HG03565 (cell line): ENCODE data around the gene ENHO.
"Not testable (repeated sequence)": the region's sequence is repeated elsewhere in the genome, so short reads cannot be mapped to it uniquely, and the experiment has no call there.

ENCODE experiments used
- ATAC-seq: cut with Tn5 transposase; IDR thresholded peaks from one replicate; pipeline ENCODE4 v1.9.1; 2021; ENCODE audit warnings: mild to moderate bottlenecking, moderate library complexity; ENCODE audit not compliant: unreplicated experiment

Gene ENHO

DNA sequence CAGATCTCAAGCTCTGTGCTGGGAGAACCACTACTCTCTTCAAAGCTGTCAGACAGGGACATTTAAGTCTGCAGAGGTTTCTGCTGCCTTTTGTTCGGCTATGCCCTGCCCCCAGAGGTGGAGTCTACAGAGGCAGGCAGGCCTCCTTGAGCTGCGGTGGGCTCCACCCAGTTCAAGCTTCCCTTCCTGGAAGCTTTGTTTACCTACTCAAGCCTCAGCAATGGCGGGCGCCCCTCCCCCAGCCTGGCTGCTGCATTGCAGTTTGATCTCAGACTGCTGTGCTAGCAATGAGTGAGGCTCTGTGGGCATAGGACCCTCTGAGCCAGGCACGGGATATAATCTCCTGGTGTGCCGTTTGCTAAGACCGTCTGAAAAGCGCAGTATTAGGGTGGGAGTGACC is 9.3 kb upstream of the ENHO start:
- ATAC-seq = not testable (repeated sequence)

DNA sequence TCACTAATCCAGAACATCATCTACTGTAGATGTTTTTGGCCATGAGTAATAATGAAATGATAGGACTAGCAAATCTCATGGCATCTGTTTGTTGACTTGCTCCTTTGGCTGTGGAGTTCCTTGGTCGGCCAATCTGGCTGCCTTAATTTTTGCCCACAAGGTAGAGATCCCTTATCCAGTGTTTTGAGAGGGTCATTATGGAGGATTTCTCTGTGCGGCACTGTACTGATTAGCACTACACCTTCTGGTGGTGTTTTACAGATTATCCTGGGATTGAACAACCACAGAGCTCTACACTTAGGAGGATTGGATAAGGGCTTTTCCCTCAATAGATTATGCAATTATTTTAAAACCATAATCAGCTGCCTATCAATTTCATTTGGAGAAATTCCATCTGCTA is 3.2 kb upstream of the ENHO start:
- no peak for ATAC-seq

DNA sequence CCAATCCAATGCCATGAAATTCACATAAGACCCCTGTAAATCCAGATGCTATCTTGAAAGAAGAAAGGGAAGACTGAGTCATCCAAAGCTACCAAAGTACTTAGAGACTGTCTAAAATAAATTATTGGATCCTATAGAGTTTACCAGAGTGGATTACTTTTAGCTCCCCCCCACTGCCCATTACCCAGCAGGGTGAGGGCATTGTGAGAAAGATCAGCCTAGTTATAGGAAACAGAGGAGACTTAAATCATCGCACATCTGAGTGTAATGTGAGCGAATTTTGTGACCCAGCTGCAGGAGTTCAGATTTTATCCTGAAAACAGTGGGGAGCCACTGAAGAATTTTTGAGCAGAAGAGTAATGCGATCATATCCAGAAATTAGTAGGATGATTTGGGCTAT is 1.6 kb upstream of the ENHO start:
- ATAC-seq = no peak

DNA sequence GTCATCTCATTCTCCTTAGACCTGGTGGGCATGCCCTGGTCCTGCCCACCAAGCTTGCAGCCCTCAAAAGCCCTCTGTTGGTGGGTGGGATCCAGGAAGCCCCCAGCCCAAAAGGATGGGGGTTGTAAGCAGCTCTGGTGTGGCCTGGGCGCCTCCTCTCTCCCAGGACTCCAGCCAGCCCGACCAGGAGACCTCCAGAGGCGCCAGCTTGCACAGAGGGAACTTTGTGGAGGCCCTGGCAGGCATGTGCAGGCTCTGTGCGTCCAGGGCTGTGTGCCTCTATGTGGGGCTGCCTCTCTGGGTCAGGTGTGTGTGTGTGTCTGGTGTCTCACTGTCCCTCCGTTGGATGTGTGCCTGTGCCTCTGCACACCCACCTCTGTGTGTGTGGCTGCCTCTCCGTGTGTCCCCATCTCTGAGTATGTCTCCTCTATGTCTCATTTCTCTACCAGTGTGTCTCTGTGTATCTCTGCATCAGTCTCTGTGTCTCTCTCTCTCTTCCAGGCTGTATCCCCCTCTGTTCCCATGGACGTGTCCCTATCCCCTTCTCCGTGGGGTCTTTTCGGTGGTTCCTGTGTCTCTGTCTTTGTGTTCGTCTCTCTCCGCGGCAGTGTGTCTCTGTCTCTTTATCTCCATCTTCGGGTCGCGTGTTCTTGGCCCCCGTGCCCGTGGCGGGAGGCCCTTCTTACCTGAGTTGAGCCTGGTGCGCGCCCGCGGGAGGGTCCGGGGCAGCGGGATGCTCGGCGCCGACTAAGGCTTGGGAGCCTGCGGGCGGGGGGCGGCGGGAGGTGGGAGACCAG is 501 bp downstream of the ENHO start:
- ATAC-seq = no peak

DNA sequence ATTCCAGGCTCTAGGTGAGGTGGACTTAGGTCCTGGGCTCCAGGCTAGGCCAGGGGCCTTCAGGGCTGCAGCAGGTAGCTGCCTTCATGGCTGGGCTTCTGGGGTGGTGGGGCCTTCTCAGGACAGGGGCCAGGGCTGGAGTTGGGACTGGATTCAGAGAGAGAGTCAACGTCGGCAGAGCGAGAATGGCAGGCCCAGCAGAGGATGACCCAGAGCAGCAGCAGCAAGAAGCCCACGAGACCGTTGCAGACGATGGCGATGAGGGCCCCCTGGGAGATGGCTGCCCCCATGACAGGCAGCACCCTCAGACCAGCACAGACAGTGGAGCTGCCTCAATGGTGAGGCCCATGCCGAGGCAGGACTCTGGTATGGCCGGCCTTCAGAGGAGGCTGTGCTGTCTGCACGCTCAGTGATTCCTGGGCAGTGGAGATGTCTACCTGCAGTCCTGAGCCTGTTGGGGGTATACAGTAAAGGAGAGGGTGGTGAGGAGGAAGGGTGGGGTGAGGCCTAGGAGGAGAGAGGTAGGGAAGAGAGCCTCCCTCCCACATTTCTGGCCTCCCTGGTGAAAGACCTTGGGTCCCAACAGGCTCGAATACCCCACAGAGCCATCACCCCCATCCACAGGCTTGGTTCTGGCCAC is 1.3 kb downstream of the ENHO start:
- ATAC-seq = no peak

DNA sequence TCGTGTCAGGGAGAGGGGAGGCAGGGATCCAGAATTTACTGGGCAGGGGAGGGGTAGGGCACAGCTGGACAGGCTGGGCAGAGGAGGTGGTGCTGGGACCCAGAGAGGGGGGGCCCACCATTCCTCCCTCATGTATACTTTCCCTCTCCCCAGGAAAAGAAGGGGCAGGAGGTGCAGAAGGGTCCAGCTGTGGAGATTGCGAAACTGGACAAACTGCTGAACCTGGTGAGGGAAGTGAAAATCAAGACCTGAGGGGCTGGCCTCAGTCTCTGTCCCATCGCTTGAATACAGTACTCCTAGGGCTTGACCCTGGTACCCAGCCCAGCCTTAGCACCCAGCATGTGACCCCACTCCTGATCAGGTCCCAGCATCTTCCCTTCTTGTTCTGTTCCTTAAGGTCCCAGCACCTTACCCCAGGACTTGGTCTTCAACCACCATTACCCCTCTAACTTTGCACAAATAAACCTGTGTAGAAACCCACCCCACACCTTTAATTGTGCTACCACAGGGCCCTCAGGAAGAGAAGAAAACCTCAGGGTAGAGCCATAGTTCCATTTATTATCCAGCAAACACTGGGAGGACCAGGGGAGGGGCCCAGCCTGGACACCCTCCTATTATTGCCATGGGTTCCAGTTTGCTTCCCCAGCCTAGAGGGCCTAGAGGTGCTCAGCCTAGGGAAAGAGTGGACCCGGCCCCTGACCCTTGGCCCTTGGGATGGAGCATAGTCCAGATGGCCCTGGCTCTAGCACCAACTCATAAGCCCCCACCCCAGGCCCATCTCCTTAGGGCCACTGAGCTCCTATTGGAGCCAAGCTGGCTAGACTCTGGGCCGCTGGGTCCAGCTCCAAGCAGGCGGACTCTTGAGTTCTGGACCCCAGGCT is 2.0 kb downstream of the ENHO start:
- ATAC-seq = no peak

DNA sequence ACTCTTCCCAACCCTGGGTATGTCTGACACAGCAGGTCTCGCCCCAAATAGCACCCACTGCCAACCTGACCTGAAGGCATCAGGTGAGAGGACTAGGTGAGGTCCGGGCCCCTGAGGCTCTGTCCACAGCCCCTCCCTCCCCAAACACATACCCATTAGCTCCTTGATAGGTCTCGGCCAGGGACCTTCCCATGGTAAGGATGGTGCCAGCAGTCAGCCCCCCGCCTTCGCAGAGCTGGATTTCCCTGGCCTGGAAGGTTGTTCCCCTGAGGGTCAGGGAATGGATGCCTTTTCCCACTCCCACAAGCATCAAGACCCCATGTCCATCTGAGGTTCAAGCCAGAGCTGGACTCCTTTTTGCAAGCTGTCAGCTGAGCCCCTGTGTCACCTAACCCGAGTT is 2.7 kb downstream of the ENHO start:
- ATAC-seq = no peak

DNA sequence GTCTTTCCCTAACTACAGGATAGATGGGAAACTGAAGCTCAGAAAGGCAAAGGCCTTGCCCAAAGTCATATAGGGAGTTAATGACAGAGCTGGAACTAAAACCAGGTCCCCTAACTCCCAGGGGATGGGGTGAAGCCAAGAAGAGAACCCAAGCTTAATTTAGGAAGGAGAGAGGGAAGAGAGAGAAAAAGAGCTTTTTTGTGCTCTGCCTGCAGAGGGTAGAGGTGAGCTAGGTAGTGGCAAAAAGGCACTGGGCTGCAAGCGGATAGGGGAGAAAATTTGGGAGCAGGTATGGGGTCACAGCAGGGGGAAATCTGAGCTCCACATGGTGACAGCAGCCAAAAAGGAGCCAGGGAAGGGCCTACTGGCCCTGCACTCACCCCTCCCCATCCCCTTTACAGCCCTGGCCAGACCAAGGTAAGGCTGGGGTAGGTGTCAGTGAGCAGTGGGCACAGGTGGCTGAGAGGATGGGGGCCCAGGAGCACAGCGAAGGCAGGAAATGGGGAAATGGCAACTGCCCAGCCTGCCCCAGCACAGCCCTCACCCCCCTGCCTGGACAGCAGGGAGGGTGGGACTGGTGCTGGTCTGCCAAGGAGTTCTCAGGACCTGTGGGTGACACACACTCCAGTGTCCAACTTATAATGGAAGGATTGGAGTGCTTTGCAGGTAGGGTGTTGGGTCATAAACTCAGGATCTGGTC is 3.3 kb downstream of the ENHO start:
- ATAC-seq = no peak

DNA sequence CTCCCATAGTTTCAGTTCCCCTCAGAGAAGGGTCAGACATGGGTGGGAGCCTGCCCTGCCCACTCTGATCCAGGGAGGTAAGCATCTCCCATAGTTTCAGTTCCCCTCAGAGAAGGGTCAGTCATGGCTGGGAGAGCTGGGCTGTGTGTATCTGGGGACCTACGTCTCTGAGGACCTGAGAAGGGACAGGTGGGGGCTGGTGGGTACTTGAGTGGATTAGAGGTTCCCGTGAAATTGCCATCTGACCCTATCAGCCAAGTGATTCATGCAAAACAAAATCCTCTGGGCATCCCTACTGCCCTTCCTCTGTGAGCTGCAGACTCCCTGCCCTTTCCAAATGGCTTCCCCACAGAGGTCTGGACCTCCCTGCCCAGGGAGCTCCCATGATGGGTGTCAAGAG is 3.9 kb downstream of the ENHO start:
- ATAC-seq = no peak

DNA sequence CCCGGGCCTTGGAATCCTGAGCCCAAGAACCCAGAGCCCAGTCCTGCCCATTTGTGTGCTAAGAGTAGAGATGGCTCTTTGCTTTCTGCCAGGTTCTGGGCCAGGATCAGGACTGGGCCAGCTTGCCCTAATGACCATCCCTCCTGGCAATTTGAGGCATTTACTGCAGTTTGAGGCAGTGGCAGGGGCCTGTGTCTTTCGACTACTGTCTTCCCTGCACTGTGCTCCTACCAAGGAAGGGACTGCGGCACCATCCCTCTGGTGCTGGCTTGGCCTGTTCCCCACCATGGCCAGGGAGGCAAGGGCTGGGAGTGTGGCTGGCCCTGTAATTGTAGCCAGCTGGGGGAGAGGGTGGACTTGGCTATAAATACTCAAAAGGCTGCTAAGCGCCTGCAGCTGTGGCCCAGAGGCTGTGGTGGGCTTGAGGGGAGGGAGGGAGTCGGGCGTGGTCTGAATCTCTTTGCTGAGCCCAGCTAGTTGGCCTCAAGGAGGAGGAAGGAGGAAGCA is 4.6 kb downstream of the ENHO start:
- ATAC-seq = no peak

DNA sequence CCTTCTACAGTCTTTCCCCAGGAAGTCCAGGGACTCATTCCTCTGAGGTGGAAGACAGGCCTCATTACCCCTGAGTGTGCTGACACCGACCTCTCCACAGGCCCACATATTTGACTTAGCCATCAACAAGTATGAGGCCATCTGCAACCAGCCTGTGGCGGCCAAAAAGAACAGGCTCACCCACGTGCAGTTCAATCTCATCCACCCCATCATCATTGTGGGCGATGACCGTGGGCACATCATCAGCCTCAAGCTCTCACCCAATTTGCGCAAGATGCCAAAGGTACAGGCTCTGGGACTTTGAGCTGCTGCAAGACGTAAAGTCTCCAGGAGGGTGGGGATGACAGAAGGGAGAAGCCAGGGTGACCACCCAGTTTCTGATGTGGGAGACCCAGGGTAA is 5.6 kb downstream of the ENHO start:
- no peak for ATAC-seq

DNA sequence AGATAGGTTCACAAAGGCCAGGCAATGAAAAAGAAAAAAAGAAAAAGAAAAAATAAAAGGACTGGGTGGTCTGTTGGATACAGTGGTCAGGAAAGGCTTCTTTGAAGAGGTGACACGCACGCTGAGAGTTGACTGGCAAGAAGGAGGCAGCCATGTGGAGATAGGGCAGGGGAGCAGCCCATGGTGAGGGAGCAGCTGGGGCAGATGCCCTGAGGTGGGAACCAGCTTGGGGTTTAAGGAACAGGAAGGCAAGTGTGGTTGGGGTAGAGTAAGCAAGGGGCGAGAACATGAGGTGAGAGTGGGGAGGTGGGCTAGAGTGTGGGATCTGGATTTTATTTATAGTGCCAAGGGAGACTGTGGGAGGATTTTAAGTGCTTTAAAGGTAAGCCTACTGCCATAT is 6.8 kb downstream of the ENHO start:
- no peak for ATAC-seq

DNA sequence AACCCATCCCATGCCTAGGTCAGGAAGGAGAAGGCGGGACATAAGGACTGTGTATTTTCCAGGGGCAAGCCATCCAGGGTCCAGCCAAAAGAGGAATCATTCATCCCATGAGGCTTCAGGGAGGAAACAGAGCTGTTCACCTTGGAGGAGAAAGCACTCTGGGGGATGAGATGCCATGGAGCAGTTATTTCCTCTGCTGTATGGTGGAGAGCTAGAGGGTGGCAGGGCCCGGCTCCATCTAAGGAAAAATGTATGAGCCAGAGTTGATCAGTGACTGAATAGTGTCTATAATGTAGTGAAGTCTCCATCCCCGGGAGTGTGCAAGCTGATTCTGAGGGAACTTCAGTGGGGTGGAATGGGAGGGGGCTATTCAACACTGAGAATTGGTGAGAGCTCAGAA is 8.0 kb downstream of the ENHO start:
- no peak for ATAC-seq

DNA sequence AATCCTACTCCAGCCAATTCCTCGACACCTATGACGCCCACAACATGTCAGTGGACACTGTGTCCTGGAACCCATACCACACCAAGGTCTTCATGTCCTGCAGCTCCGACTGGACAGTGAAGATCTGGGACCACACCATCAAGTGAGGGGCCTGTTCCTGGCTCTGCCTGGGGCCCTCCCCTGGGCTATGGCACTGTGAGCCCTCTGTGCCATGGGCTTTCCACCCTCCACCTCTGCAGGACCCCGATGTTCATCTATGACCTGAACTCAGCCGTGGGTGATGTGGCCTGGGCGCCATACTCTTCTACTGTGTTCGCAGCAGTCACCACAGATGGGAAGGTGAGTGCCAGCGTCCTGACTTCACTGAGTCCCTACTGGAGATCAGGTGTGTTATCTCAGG is 8.4 kb downstream of the ENHO start:
- ATAC-seq = no peak

DNA sequence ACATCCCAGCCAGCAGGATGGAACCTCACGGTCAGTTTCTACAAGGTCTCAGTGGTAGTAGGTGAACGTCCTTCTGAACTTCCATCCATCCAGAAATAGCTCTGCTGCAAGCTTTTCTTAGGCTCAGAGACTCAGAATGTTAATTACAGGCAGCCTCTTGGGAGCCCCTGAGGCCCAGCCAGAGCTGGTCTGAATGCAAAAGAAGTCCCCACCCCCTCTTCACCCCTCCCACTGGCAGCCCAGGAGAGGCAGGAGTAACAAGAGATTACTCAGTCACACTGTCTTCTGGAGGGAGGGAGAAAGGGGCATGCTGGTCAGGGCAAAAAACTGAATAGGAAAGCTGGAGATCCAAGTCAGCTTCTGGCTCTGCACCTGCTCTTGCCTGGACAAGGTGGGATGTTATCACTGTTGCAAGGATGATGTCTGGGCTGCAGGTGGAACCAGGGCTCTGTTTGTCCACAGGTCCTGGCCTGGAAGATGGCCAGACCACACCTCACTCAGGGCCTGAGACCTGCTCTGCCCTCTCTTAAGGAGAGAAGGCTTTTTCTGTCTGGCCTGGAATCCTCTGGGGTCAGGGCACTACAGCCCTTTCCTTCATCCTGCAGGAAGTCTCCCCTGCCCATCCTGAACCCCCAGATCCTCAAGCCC is 9.1 kb downstream of the ENHO start:
- ATAC-seq = no peak

DNA sequence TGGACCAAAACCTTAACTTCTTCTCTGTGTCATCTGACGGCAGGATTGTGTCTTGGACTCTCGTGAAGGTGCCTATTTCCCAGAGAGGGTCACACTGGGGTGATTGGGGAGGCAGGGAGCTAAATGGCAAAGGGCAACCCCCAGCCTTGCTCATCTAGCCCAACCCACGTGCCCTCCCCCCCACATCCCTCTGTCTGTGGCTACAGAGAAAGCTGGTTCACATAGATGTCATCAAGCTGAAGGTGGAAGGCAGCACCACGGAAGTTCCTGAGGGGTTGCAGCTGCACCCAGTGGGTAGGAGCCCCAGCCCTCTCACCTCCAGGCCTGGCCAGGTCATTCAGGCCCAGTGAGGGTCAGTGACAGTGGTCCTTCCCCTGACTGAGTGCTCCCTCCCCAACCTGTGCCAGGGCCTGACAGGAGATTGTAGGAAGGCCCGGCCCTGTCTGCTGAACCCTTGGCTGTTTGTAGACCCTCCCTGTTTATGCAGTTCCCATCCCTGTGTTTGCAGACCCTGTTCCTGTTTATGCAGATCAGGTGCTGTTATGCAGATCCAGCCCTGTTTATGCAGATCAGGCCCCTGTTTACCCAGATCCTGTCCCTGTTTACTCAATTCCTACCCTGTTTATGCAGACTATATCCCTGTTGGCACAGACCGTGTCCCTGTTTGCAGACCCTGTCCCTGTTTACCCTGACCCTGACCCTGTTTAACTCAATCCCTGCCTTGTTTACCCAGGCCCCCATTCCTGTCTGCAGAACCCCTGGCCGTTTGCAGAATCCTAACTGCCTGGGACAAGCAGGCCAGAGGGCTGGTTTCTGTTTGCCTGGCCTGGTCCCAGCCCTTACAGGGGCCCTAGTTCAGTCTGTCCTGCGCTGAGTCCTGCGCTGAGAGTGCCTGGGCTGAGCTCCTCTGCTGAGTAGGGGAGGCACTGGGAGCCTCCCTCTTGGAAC is 10.4 kb downstream of the ENHO start:
- ATAC-seq = no peak

DNA sequence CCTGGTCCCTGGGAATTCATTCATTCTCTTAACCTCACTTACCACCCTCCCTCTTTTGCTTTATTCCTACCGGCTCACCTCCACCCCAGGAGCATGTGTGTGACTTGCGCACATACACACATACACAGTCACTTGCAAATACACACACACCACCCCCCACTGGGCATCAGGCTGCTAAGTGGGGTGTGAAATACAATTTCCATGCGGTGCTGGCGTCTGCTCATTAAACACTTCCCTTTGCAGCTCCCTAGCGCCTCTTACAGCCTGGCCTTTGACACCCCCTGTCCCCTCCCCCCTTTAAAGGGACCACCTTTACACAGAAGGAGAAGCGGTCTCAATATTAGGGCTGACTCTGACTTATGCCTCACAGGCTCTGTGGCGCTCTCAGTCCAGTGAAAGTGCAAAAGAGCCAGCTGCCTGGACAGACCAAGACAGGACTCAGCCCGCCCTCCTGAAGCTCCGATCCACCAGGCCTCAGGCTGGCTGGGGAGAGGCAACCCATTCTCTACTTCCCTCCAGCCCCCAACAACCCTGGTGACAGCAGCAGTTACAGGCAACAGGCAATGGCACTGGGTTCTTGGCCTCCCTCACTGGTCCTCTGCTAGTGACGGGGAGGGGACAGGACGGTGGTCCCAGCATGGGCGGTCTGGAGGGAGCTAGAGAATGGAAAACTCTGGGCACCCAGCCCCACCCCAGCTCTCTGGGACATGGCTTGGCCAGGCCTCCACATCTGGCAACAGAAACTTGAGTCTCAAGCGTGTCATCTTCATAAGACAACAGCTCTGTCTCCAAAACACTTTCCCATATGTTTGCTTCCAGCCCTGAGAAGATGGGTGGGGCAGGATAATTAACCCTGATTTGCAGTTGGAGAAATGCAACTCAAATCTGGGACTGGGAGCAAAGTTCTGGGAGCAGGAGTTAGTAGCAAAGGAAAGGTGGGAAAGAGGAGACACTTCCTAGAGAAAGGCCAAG is 12.0 kb downstream of the ENHO start:
- no peak for ATAC-seq

DNA sequence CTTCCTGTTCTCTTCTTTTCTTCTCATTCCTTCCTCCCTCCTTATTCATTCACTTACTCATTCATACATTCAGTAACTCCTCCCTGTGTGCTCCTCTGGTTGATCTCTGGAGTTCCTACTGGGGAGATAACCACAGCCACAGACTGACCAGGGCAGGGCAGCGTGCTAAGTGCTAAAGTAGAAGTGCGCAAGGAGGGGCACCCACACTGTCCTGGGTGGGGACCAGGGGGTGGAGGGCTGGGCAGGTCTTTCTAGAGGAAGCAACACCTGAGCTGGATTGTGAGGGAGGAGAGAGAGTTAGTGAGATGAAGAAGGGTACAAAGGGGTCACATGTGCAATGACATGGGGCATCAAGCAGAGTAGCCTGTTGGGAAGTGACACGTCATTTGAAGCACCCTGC is 13.8 kb downstream of the ENHO start:
- ATAC-seq = no peak
